ENCODE data around the gene OR4M1.
"Not testable (repeated sequence)": the region's sequence is repeated elsewhere in the genome, so short reads cannot be mapped to it uniquely, and the experiment has no call there.

Gene OR4M1

GRCh38 chr14:19823765-19824164 is 50.5 kb downstream of the OR4M1 start:
- no peak for DNase-seq

GRCh38 chr14:19827626-19828244 is 54.4 kb downstream of the OR4M1 start:
- not testable (repeated sequence) for DNase-seq

GRCh38 chr14:19828314-19828713 is 55.0 kb downstream of the OR4M1 start:
- no peak for DNase-seq
